HG03139 (cell line): ENCODE results near the gene NFS1.
"Not testable (repeated sequence)": the region's sequence is repeated elsewhere in the genome, so short reads cannot be mapped to it uniquely, and the experiment has no call there.

Source experiments
- ATAC-seq: cut with Tn5 transposase; IDR thresholded peaks from one replicate; pipeline ENCODE4 v1.9.1; 2021; ENCODE audit not compliant: unreplicated experiment

NFS1 gene

DNA sequence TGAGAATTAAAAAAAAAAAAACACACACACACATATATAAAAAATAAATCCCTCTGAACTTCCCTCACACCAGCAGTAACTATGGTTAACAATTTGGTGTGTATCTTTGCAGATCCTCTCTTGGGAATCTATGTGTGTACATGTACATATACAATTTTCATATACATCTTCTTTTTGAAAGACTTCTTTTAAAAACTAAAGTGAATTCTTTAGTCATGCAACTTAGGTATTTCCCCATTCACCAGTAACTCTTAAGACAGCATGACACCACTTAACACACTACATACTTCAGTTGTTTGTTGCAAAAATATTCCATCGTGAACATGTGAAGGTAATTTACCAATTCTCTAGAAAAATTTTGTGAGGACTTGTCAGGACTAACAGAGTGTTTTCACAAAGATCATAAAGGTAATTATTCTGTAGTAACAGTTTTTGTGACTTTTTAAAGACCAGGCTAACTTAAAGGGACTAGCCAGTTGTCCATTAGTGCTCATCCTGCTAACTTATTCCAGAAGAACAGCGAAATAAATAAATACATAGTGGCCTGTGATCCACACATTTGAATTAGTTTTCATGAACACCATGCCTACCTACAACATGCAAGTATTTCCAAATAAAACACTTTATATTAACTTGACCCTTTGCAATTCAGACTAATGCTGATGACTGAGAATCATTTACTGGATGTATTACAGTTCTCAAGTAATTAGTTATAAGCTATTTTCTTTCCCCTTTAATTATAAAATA lies 30.9 kb upstream of the NFS1 start:
- ATAC-seq = no peak

DNA sequence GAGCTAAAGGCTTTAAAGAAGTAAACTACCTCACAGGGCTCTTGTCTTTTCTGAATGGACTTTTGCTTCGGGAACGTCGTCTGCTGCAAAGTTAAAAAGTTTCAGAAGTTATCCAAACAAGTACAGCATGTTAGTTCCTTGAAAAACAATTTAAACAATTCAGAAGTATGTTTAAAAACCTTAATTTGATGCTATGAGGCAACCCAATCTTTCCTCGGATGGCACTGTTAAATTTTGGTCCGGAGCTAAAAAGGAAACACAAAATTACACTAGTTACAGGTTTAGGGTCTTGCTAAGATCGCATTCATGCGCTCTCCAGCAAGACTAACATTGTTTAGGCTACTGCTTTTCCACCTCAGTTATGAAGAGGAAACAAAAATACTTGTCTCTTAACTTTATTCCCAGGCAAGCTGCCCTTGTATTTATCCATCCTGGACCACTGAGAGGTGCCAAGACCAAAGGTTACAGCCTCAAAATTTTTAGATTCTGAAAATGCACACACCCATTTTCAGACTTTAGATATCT lies 30.2 kb upstream of the NFS1 start:
- no peak for ATAC-seq

DNA sequence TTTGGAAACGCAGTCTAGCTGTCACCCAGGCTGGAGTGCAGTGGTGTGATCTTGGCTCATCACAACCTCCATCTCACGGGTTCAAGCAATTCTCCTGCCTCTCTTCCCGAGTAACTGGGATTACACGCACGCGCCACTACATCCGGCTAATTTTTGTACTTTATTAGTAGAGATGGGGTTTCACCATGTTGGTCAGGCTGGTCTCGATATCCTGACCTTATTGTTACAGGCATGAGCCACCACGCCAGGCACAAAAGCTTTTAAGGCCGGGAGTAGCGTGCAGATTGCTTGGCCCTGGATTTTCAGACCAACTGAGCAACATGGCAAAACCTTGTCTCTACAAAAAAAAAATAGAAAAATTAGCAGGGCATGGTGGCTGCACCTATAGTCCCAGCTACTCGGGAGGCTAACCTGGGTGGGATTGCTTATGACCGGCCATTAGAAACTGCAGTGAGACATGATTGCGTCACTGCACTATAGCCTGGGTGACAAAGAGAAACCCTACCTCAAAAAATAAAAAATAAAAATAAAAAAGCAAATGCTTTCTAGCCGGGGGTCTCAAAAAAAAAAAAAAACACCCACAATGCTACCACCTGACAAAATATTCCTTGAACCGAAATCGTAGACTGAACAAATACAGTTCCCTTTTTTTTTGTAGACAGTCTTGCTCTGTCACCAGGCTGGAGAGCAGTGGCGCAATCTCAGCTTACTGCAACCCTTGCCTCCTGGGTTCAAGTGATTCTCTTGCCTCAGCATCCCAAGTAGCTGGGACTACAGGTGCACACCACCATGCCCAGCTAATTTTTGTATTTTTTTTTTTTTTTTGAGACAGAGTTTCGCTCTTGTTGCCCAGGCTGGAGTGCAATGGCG lies 27.9 kb upstream of the NFS1 start:
- ATAC-seq = no peak

DNA sequence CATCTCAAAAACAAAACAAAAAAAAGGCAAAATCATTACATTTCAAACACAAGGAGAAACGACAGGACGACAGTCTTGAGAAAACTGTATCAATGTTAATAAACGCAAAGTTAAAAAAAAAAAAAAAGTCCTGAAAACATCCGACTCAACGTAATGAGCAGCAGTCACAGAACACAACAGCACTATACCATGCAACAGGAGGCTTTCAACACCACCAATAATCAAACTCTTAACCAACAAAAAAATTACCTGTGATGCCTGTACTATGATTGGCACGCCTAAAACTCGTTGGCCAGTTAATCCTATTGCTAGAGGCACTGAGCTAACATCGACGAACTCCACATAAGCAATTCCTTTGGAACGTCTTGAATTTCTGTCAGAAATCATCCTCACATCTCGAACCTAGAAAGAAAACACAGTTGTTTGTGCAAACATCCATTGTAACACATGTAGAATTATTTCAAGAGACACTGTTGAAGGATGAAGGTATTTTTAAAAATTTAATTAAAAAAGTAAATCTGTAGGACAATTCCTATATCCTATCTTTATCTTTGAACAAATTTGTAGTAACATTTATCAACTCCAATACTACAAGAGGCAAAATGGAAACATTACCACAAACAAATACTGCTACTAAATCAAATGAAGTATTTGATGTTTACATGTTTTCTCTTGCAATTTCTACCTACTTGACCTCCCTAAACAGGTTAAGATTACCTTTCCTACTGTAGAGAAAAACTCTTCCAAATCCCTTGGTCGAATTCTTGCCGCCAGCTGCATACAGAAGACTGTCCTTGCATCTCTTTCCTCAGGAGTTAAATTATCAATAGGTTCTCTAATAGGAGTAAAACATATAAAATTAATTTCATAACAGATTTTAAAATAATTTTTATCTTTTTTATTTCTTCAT lies 25.4 kb upstream of the NFS1 start:
- no peak for ATAC-seq

DNA sequence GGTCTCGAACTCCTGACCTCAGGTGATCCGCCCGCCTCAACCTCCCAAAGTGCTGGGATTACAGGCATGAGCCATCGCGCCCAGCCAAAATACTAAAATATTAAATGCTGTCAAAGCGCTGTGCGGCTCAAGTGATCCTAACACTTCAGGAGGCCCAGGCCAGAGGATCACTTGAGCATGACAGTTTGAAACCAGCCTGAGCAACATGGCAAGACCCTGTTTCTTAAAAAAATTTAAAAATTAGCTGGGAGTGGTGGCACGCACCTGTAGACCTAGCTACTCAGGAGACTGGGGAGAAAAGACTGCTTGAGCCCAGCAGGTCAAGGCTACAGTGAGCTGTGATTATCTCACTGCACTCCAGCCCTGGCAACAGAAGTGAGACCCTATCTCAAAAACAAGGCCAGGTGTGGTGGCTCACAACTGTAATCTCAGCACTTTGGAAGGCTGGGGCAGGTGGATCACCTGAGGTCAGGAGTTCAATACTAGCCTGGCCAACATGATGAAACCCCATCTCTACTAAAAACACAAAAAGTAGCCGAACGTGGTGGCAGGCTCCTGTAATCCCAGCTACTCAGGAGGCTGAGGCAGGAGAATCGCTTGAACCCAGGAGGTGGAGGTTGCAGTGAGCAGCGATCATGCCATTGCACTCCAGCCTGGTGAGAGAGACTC lies 24.6 kb upstream of the NFS1 start:
- ATAC-seq = not testable (repeated sequence)

DNA sequence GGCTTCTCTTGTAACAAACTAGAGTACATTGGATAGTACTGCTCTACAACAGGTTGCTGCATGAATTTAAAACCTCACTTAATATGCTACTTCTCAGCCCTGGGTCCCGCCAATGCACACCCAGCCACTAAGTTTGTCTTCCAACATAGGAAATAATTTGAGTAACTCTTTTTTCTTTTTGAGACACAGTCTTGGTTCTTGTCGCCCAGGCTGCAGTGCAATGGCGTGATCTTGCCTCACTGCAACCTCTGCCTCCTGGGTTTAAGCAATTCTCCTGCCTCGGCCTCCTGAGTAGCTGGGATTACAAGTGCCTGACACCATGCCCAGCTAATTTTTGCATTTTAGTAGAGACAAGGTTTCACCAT lies 24.1 kb upstream of the NFS1 start:
- ATAC-seq = not testable (repeated sequence)

DNA sequence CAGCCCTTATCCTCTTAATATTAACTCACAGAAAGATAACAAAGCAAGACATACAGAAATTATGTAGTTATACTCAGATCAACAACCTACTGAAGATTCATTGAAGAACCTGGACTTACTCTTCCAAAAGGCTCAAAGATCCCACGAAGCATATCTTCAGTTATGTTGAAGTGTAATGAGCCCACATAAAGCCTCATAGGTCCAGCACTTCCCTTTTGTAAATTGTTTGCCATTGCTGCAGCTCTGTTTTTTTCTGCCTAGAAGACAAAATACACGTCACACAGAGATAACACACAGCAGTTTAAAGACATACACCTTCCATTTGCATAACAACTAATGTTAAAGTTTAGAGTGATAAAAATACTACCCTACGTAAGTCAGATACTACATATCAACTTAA lies 22.5 kb upstream of the NFS1 start:
- ATAC-seq = no peak

DNA sequence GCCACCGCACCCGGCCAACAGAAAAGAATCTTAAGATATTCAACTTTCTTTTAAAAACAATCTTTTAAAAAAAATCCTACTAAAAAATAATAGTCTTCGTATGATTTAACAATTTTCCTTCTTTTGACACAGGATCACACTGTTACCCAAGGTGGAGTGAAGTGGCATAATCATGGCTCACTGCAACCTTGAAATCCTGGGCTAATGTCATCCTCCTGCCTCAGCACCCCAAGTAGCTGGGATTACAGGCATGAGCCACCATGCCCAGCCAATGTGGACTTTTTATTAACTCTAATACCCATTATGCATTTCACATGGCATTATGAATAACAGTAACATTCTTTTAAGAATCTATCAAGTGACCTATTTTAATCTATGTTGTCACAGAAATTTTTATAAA lies 22.1 kb upstream of the NFS1 start:
- ATAC-seq = no peak

DNA sequence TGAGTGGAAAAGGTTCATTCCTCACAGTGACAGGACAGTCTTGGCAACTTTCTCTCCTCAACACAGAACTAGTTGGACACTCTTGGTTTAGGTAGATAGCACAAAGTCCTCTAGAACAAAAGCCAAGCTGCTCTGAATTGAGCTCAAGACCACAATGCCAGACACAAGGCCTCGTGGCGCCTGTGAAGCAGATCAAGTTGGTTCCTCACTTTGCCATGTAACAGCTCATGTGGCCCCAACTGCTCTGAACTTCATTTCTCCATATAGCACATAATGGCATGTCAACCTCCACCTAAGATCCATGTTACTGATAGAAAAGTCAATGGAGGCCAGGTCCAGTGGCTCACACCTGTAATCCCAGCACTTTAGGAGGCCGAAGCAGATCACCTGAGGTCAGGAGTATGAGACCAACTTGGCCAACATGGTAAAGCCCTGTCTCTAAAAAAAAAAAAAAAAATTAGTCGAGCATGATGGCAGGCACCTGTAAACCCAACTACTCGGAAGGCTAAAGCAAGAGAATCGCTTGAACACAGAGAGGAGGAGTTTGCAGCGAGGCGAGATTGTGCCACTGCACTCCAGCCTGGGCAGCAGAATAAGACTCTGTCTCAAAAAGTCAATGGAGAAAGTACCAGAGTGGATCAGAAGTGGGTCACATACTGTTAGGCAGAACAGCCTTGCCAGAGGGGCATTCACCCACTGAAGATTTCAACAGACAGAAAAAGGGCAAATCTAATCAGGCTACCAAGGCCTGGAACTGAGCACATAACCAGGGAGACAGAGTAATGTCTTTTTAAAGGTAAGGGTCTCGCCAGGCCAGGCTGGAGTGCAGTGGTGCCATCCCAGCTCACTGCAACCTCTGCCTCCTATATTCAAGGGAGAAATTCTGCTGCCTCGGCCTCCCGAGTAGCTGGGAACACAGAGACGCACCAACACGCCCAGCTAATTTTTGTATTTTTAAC lies 21.3 kb upstream of the NFS1 start:
- ATAC-seq = no peak

DNA sequence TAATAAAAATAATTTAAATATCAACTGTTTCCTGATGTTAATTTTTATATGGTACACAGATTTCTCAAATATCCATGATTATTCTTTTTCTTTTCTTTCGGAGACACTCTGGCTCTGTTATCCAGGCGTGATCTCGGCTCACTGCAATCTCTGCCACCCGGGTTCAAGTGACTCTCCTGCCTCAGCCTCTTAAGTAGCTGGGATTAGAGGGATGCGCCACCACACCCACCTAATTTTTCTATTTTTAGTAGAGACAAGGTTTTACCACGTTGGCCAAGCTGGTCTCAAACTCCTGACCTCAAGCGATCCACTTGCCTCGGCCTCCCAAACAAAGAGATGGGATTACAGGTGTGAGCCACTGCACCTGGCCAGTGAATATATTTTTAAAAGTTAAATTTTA lies 20.6 kb upstream of the NFS1 start:
- ATAC-seq = no peak

DNA sequence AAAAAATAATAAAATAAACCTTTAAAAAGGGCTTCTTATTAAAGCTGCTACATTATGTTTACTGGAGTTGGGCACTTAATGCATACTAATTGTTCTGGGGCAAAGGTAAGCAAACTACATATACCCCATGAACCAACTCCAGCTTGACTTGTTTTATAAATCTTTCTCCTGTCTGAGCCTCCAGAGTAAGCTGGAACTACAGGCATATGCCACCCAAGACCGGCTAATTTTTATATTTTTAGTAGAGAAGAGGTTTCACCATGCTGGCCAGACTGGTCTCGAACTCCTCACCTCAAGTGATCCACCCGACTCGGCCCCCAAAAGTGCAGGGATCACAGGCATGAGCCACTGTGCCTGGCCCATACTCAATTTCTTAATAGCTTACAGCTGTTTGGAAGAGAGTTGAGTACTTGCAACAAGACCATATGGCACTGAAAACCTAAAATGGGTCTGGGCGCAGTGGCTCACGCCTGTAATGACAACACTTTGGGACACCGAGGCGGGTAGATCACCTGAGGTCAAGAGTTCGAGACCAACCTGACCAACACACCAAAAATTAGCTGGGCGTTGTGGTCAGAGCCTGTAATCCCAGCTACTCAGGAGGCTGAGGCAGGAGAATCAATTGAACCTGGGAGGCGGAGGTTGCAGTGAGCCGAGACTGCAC lies 20.0 kb upstream of the NFS1 start:
- no peak for ATAC-seq

DNA sequence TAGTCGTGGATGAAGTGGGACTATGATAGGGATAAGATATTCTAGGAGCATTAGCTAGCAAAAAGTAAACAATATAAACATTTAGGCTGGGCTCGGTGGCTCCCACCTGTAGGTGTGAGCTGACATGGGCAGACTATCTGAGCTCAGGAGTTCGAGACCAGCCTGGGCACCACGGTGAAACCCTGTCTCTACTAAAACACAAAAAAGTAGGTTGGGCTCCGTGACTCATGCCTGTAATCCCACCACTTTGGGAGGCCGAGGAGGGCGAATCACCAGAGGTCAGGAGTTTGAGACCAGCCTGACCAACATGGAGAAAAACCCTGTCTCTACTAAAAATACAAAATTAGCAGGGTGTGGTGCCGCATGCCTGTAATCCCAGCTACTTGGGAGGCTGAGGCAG lies 19.2 kb upstream of the NFS1 start:
- ATAC-seq = not testable (repeated sequence)

DNA sequence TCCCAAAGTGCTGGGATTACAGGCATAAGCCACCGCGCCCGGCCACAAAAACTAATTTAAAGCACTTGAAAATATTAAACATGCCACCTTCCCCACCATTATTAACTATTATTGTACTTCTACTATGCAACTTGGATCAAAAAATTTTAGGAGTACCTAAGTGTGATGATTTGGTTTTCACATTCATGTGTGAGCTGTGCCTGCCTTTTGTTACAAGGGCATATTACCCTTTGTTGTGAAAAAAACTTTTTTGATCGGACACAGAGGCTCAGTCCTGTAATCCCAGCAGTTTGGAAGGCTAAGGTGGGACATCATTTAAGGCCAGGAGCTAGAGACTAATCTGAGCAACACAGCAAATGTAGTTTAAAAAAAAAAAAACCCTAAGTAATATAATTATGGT lies 17.2 kb upstream of the NFS1 start:
- no peak for ATAC-seq

DNA sequence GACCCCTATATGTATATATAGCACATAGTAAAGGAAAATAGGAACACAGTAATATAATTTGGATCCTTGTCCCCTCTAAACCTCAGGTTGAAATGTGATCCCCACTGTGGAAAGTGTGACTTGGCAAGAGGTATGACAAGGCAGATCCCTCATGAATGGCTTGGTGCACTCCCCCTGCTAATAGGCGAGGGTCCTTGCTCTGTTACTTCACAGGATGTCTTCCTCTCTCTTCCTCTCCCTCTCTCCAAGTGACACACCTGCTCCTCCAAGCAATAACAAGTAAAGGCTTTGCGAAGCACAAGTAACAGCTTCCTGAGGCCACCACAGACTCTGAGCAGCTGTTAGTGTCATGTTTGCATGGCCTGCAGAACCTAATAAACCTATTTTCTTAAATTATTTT lies 16.5 kb upstream of the NFS1 start:
- no peak for ATAC-seq

DNA sequence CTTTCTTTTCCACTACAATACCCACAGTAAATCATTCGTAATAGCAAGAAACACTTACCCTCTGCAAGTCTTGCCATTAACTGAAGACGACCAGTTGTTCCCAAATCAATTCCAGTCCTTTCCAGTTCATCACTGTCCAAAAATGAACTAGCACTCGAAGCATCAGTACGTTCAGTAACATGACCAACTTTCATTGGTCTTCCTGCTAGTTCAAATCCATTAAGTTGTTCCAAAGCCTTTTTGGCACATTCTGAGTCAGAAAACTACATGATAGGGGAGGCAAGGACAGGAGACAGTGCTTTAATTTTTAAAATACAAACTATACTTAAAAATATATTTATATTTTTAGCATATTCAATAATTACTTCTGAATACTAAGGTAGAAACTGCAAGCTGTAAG lies 15.0 kb upstream of the NFS1 start:
- ATAC-seq = no peak

DNA sequence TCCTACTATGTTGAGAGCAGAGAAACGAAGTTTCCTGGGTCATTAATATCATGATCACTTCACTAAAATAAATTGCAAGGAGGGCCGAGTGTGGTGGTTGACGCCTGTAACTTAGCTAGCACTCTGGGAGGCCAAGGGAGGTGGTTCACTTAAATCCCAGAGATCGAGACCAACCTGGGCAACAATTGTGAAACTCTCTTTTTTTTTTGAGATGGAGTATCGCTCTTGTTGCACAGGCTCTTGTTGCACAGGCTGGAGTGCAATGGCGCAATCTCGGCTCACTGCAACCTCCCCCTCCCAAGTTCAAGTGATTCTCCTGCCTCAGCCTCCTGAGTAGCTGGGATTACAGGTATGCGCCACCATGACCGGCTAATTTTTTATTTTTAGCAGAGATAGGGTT lies 14.0 kb upstream of the NFS1 start:
- ATAC-seq = not testable (repeated sequence)

DNA sequence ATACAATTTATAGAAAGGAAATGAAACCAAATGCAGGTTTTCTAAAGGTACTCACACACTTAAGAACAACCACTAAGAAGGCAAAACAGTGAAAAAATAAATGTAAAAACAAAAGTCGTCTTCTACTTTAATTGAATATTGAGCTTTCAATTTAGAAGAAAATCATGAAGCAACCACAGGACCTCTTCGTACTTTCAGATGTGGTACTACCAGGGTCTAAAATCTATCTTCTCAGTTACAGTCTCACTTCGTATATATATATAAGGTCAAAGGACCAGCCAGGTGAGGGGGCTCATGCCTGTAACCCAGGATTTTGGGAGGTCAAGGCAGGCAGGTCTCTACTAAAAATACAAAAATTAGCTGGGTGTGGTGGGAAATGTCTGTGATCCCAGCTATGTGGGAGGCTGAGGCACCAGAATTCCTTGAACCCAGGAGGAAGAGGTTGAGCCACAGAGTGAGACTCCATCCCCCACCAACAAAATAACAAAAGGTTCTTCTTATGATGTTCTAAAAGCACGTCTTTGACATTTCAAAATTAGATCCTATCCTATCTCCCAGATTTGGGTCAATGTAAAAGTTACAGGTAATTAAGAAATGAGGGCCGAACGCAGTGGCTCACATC lies 12.5 kb upstream of the NFS1 start:
- ATAC-seq = no peak

DNA sequence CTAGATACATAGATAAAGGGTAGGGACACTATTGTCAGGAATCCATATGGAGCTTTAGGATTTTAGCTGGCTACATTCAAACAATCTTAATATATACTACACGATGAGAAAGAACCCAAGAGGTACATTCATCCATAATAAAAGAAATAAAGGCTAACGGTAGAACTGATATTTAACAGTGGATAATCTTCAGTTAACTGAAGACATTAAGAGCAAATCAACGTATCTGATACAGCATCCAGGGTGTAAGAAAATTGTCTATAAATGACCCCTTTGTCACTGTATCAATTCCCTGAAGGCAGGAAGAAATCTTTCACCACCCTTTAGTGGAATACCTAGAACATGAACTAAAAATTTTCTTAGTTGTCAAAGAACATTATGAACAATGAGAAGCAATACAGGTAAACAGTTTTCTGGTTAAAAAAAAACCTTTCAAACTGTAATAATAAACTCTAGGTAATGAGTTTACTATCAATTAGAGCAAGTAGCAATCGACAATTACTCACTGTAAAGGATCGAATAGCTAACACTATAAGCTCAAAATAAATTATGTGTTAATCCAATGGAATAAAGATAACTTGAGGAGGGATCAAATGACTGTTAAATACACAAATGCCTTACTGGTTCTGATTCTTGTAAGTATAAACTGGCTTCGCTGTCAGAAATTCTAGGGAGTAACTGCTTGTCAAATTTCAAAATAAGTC lies 11.9 kb upstream of the NFS1 start:
- no peak for ATAC-seq
